Measurements from ENCODE around the gene MCC. TPM values are rescaled to one million over a fixed set of nuclear protein-coding genes. Genes with fewer than 3 reads are reported as not detected.

Gene MCC
- total and polyA plus RNA-seq, 2 donors (not counting 1 experiment from before 2014, with no cell fraction given), result 0.09 to 0.32 TPM

DNA sequence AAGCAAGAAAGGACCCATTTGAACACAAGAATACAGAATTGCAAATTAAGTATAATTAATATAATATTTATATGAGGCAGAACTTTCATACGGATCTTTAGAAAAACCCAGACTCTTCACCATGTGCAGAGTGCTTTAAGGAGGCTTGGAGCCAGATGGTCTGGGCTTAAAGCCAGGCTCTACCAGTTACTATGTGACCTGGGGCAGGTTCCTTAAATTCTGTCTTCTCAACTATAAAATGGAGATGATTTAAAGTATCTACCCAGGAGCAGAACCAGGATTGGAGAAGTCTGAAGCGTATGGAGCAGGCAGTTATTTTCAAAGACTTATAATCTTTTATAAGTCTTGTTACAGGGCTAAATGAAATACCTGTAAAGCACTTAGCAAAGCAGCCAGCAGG lies 255.6 kb downstream of the MCC start:
- Histone ChIP-seq H3K4me3 (ENCODE audit: control extremely low read depth in 1 of 5, extremely low read depth in 1 of 5, insufficient read depth in 1 of 5, low read depth in 2 of 5, low read length in 4 of 5) (no peak overlapping the region), H3K36me3 (replicated peaks in 1 of 2; ENCODE audit: control extremely low read depth in 1 of 2, control insufficient read depth in 1 of 2, extremely low read depth in 1 of 2, insufficient read depth in 2 of 2, low read length in 1 of 2) (no peaks in the 10 kb centered on the region), H3K4me1 (ENCODE audit: control insufficient read depth in 2 of 2, insufficient read depth in 2 of 2, low read length in 2 of 2) (no peaks in the 10 kb centered on the region), H2AFZ (ENCODE audit: insufficient read depth, low read depth, low read length, poor library complexity, severe bottlenecking) (no peak overlapping the region), H3K27me3 (replicated peaks in 1 of 4; ENCODE audit: control extremely low read depth in 1 of 4, control insufficient read depth in 3 of 4, insufficient read depth in 4 of 4, low read length in 3 of 4) (peaks cover 0 to 8% (median 1%) of the 10 kb centered on the region in 4 experiments), H4K20me1 (ENCODE audit: control insufficient read depth, insufficient read depth, low read length, poor library complexity, severe bottlenecking) (no peaks in the 10 kb centered on the region), H3K27ac (ENCODE audit: low read length in 2 of 2) (no peak overlapping the region), H3K9ac (ENCODE audit: low read length) (no peak overlapping the region), H3K9me3 (ENCODE audit: control extremely low read depth in 1 of 3, control insufficient read depth in 2 of 3, insufficient read depth in 1 of 3, low read length in 2 of 3) (no peaks in the 10 kb centered on the region), H3K79me2 (ENCODE audit: control insufficient read depth, insufficient read depth, low read length) (no peaks in the 10 kb centered on the region), H3K4me2 (replicated peaks; ENCODE audit: low read depth, low read length, poor library complexity, severe bottlenecking) (no peak overlapping the region)
- DNase-seq, result no peak
- TF ChIP-seq, protein P1, sequence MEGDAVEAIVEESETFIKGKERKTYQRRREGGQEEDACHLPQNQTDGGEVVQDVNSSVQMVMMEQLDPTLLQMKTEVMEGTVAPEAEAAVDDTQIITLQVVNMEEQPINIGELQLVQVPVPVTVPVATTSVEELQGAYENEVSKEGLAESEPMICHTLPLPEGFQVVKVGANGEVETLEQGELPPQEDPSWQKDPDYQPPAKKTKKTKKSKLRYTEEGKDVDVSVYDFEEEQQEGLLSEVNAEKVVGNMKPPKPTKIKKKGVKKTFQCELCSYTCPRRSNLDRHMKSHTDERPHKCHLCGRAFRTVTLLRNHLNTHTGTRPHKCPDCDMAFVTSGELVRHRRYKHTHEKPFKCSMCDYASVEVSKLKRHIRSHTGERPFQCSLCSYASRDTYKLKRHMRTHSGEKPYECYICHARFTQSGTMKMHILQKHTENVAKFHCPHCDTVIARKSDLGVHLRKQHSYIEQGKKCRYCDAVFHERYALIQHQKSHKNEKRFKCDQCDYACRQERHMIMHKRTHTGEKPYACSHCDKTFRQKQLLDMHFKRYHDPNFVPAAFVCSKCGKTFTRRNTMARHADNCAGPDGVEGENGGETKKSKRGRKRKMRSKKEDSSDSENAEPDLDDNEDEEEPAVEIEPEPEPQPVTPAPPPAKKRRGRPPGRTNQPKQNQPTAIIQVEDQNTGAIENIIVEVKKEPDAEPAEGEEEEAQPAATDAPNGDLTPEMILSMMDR (IDR thresholded peaks at IDR 0.05), result no peak
- no peak for TF ChIP-seq EZH2 (IDR thresholded peaks at IDR 0.05; ENCODE audit: borderline replicate concordance, insufficient read depth, low read depth, low read length, poor library complexity, severe bottlenecking)
- Mint-ChIP-seq H3K4me1 (no peaks in the 10 kb centered on the region), H3K4me3 (no peak overlapping the region), H3K9me3 (ENCODE audit: insufficient read depth) (no peaks in the 10 kb centered on the region), H3K27me3 (peaks cover 32% of the 10 kb centered on the region), H3K27ac (no peak overlapping the region)
- no CpG with 5 or more reads among the region's 2 CpGs for WGBS (ENCODE audit: insufficient coverage)
- intact Hi-C loops (cut with micrococcal nuclease), result no loop called here
- CTCF ChIA-PET, result no interaction called here
- no peak for ATAC-seq (ENCODE audit: low read depth)
- POLR2A ChIA-PET, result no interaction called here

DNA sequence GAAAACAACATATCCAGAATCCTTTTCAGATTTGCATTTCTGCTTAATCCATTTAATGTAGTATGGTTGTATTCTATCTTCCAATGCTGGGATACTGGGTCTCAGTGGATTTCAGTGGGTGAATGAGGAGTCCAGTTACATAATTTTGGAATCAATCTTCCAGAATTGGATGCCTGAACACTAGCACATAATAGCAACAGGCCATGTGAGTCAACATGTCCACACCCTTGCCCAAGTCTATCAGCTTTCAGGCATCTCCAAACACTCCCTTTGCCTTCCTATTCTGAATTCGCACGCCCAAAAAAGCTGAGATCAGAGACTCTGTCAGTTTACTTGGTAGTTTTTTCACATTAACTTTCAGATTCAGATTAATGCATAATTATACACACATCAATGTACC lies 256.0 kb downstream of the MCC start:
- WGBS (ENCODE audit: insufficient coverage), result 90% methylated on average over 2 of the region's 2 CpGs
- Mint-ChIP-seq H3K4me1 (no peaks in the 10 kb centered on the region), H3K27ac (no peak overlapping the region), H3K27me3 (peaks cover 31% of the 10 kb centered on the region), H3K4me3 (no peak overlapping the region), H3K9me3 (ENCODE audit: insufficient read depth) (no peaks in the 10 kb centered on the region)
- DNase-seq (no peak), ATAC-seq (ENCODE audit: low read depth) (no peak)
- intact Hi-C loops (cut with micrococcal nuclease), result no loop called here
- no peak overlapping the region for H2AFZ ChIP-seq (ENCODE audit: insufficient read depth, low read depth, low read length, poor library complexity, severe bottlenecking)
- H3K79me2 ChIP-seq (ENCODE audit: control insufficient read depth, insufficient read depth, low read length), result no peaks in the 10 kb centered on the region
- H3K27me3 ChIP-seq (replicated peaks in 1 of 4; ENCODE audit: control extremely low read depth in 1 of 4, control insufficient read depth in 3 of 4, insufficient read depth in 4 of 4, low read length in 3 of 4), result peaks cover 0 to 8% (median 1%) of the 10 kb centered on the region in 4 experiments
- H3K4me2 ChIP-seq (replicated peaks; ENCODE audit: low read depth, low read length, poor library complexity, severe bottlenecking), result no peak overlapping the region
- no peaks in the 10 kb centered on the region for H4K20me1 ChIP-seq (ENCODE audit: control insufficient read depth, insufficient read depth, low read length, poor library complexity, severe bottlenecking)
- H3K4me1 ChIP-seq (ENCODE audit: control insufficient read depth in 2 of 2, insufficient read depth in 2 of 2, low read length in 2 of 2), result no peaks in the 10 kb centered on the region
- ChIA-PET POLR2A (no interaction called here), CTCF (no interaction called here)
- no peaks in the 10 kb centered on the region for H3K36me3 ChIP-seq (replicated peaks in 1 of 2; ENCODE audit: control extremely low read depth in 1 of 2, control insufficient read depth in 1 of 2, extremely low read depth in 1 of 2, insufficient read depth in 2 of 2, low read length in 1 of 2)
- TF ChIP-seq EZH2 (IDR thresholded peaks at IDR 0.05; ENCODE audit: borderline replicate concordance, insufficient read depth, low read depth, low read length, poor library complexity, severe bottlenecking), result no peak
- TF ChIP-seq, protein P1 (IDR thresholded peaks at IDR 0.05), result no peak
- H3K27ac ChIP-seq (ENCODE audit: low read length in 2 of 2), result no peak overlapping the region
- no peak overlapping the region for H3K9ac ChIP-seq (ENCODE audit: low read length)
- H3K4me3 ChIP-seq (ENCODE audit: control extremely low read depth in 1 of 5, extremely low read depth in 1 of 5, insufficient read depth in 1 of 5, low read depth in 2 of 5, low read length in 4 of 5), result no peak overlapping the region
- H3K9me3 ChIP-seq (ENCODE audit: control extremely low read depth in 1 of 3, control insufficient read depth in 2 of 3, insufficient read depth in 1 of 3, low read length in 2 of 3), result no peaks in the 10 kb centered on the region

Measured in B cell (primary cell).